GM18861 (cell line): Measurements from ENCODE around the gene C12orf75.

Experiments
- ATAC-seq: cut with Tn5 transposase; IDR thresholded peaks from one replicate; pipeline ENCODE4 v1.9.1; 2021; ENCODE audit not compliant: unreplicated experiment

Gene C12orf75

GRCh38 chr12:105409801-105410471 is 79.4 kb downstream of the C12orf75 start:
- ATAC-seq, result no peak

DNA sequence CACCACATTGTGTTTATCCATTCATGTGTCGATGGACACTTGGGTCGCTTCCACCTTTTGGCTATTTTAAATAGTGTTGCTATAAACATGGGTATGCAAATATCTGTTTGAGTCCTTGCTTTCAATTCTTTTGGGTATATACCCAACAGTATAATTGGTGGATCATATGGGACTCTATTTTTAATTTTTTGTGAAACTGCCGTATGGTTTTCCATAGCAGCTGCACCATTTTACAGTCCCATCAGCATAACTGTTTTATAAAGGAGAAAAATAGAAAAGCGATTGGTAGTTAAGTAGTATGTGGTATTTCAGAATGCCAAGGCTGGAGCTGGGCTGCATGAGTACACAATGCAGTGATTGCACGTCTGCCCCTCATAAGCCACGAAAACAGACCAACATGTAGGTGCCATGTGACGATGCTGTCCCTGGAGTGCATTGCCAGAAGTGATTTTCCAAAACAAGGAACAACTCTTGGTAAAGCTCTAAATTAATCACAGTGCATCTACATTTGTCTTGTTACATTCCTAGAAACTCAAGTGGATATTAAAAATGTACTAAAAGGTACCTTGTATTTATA is 83.5 kb downstream of the C12orf75 start:
- no peak for ATAC-seq

DNA sequence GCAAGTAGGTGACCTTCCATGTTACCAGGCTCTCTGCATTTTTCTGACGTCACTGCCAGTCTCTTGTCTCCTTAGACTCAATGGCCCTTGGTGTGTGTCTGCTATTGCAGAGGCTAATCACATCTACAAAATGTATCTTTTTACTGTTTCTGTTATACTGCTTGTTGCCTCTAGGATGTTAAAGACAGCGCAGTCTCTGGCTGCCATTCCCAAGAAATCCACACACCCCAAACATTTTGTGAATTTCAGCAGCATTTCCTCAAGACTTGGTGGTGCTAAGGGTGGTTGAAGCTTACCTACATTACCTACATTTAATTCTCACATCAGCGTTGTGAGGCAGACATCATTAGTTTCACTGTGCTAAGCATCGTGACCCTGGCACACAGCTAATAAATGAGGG is 87.2 kb downstream of the C12orf75 start:
- ATAC-seq, result no peak

DNA sequence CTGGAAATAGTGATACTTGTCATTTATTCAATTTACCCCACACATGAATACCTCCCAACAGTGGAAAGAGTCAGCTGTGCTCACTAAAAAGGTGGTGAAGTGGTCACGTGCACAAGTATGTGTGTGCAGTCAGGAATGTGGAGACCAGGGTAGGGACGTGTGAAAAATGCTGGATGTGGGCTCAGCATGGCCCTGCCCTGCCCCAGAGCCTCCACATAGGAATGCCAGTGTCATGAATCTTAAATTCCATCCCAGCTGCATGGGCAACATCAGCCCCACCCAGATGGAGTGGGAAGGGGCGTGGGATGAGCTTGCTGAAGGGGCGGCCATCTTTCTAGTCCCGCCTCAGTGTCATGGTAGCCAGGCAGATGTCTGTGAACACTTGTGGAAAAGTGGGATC is 87.7 kb downstream of the C12orf75 start:
- ATAC-seq, result no peak

- no peak for ATAC-seq
Observed at GRCh38 chr12:105418821-105419291, 88.4 kb downstream of the C12orf75 start.

- ATAC-seq, result no peak
Observed at GRCh38 chr12:105419606-105420005, 89.1 kb downstream of the C12orf75 start.

GRCh38 chr12:105420046-105420445 is 89.6 kb downstream of the C12orf75 start:
- no peak for ATAC-seq

- ATAC-seq, result no peak
Observed at GRCh38 chr12:105420659-105421240, 90.3 kb downstream of the C12orf75 start.
